ENCODE measurements around the gene FOCAD.

DNA sequence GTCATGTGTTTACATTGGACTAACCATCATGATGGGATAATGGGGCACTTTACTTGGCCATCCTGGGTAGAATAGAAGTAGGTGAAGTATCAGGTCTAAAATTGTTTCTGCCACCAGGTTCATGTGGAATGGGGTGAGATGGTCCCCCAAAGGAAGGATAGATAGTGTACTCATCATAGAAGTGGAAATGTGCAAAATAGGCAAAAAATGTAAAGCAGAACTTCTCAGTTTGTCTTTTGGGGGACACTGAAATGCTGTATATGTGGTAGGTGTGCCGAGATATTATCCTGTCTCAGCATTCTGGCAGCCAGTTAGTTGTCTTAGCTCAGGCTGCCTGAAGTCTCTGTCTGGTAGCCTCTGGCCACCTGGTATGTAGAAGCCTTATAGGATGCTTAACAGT lies 107.6 kb downstream of the FOCAD start:
- TF ChIP-seq, protein P1, sequence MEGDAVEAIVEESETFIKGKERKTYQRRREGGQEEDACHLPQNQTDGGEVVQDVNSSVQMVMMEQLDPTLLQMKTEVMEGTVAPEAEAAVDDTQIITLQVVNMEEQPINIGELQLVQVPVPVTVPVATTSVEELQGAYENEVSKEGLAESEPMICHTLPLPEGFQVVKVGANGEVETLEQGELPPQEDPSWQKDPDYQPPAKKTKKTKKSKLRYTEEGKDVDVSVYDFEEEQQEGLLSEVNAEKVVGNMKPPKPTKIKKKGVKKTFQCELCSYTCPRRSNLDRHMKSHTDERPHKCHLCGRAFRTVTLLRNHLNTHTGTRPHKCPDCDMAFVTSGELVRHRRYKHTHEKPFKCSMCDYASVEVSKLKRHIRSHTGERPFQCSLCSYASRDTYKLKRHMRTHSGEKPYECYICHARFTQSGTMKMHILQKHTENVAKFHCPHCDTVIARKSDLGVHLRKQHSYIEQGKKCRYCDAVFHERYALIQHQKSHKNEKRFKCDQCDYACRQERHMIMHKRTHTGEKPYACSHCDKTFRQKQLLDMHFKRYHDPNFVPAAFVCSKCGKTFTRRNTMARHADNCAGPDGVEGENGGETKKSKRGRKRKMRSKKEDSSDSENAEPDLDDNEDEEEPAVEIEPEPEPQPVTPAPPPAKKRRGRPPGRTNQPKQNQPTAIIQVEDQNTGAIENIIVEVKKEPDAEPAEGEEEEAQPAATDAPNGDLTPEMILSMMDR (IDR thresholded peaks at IDR 0.05), result no peak
- no peak for TF ChIP-seq POLR2AphosphoS5 (IDR thresholded peaks at IDR 0.05)

All from esophagus muscularis mucosa (tissue), 3 donors.